Measurements from ENCODE around the gene ZNF17.

The ZNF17 gene

DNA sequence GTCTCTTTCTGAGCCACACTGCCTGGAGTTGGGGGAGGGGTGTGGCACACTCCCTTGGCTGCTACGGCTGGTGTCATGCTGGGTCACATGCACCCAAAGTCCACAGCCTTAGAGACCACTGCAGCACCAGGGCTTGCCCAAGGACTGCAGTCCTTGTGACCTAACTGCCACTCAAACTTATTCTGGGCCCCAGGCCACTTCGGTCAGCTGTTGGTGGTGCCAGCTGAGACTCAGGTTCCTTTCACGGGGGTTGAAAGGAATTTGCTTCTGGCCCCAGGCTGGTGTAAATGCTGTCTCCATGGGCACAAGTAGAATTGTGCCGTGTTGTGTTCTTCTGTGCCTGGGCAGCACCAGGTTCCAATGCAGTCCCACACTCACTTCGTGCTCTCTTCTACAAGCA, 55.5 kb downstream of the ZNF17 start:
- no peaks in the 10 kb centered on the region for H3K4me1 ChIP-seq (ENCODE audit: insufficient read depth, low read length)
- H2AFZ ChIP-seq (ENCODE audit: low read depth, low read length) = no peak overlapping the region
- H3K27me3 ChIP-seq (ENCODE audit: insufficient read depth, low read length, poor library complexity) = no peaks in the 10 kb centered on the region
- no peak overlapping the region for H3K4me3 ChIP-seq (ENCODE audit: low read depth in 1 of 2, low read length in 2 of 2)
- TF ChIP-seq EZH2 (IDR thresholded peaks at IDR 0.05; ENCODE audit: borderline replicate concordance, low read depth, low read length, severe bottlenecking) = no peak
- TF ChIP-seq, protein P1, sequence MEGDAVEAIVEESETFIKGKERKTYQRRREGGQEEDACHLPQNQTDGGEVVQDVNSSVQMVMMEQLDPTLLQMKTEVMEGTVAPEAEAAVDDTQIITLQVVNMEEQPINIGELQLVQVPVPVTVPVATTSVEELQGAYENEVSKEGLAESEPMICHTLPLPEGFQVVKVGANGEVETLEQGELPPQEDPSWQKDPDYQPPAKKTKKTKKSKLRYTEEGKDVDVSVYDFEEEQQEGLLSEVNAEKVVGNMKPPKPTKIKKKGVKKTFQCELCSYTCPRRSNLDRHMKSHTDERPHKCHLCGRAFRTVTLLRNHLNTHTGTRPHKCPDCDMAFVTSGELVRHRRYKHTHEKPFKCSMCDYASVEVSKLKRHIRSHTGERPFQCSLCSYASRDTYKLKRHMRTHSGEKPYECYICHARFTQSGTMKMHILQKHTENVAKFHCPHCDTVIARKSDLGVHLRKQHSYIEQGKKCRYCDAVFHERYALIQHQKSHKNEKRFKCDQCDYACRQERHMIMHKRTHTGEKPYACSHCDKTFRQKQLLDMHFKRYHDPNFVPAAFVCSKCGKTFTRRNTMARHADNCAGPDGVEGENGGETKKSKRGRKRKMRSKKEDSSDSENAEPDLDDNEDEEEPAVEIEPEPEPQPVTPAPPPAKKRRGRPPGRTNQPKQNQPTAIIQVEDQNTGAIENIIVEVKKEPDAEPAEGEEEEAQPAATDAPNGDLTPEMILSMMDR (IDR thresholded peaks at IDR 0.05; ENCODE audit: borderline replicate concordance, extremely low read depth, low read length, poor library complexity, severe bottlenecking) = no peak
- no peak overlapping the region for H3K9ac ChIP-seq (ENCODE audit: low read depth, low read length)
- no peak for DNase-seq
- H3K36me3 ChIP-seq (ENCODE audit: insufficient read depth, low read length) = peaks cover 7% of the 10 kb centered on the region; the same call in 1 of the 2 replicates
- no peaks in the 10 kb centered on the region for H4K20me1 ChIP-seq (ENCODE audit: insufficient read depth, low read length)
- peaks cover 19% of the 10 kb centered on the region; the same call in 1 of the 2 replicates for H3K79me2 ChIP-seq (ENCODE audit: insufficient read depth, low read length)
- H3K27ac ChIP-seq (ENCODE audit: low read length) = no peak overlapping the region
- ATAC-seq (ENCODE audit: insufficient read depth, low read depth) = no peak
- H3K4me2 ChIP-seq (ENCODE audit: insufficient read depth, low read length) = no peak overlapping the region
- peaks cover 15% of the 10 kb centered on the region for H3K9me3 ChIP-seq (ENCODE audit: insufficient read depth, low read length, severe bottlenecking)
